ENCODE measurements around the gene NUTF2.

NUTF2 gene

DNA sequence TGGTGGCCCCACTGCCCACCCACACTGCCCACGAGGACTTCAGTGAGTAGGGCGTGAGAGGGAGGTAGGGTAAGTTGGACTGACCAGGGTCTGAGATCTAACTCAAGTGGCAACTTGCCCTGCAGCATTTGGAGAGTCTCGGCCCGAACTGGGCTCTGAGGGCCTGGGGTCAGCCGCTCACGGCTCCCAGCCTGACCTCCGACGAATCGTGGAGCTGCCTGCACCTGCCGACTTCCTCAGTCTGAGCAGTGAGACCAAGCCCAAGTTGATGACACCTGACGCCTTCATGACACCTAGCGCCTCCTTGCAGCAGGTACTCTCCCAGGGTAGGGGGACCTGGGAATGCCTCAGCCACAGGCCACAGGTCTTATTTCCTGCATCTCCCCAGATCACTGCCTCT is 32.7 kb downstream of the NUTF2 start:
- no peaks in the 10 kb centered on the region for H3K9me2 ChIP-seq (replicated peaks; ENCODE audit: control insufficient read depth, low read length)
- no peaks in the 10 kb centered on the region for H3F3A ChIP-seq (ENCODE audit: control insufficient read depth, insufficient read depth)
- H3K4me3 ChIP-seq (ENCODE audit: low read length) = no peak overlapping the region
- H3K36me3 ChIP-seq (ENCODE audit: control insufficient read depth, low read length) = peaks cover 94% of the 10 kb centered on the region
- TF ChIP-seq, protein P1, sequence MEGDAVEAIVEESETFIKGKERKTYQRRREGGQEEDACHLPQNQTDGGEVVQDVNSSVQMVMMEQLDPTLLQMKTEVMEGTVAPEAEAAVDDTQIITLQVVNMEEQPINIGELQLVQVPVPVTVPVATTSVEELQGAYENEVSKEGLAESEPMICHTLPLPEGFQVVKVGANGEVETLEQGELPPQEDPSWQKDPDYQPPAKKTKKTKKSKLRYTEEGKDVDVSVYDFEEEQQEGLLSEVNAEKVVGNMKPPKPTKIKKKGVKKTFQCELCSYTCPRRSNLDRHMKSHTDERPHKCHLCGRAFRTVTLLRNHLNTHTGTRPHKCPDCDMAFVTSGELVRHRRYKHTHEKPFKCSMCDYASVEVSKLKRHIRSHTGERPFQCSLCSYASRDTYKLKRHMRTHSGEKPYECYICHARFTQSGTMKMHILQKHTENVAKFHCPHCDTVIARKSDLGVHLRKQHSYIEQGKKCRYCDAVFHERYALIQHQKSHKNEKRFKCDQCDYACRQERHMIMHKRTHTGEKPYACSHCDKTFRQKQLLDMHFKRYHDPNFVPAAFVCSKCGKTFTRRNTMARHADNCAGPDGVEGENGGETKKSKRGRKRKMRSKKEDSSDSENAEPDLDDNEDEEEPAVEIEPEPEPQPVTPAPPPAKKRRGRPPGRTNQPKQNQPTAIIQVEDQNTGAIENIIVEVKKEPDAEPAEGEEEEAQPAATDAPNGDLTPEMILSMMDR (IDR thresholded peaks at IDR 0.05; ENCODE audit: low read depth, low read length, poor library complexity, severe bottlenecking) = no peak
- no peak for TF ChIP-seq EZH2phosphoT487 (IDR thresholded peaks at IDR 0.05; ENCODE audit: borderline replicate concordance, low read length)
- peaks cover 24% of the 10 kb centered on the region for H3K79me2 ChIP-seq (ENCODE audit: control insufficient read depth, low read length)
- no peaks in the 10 kb centered on the region for H3K27me3 ChIP-seq (ENCODE audit: control insufficient read depth, low read length)
- peaks cover 8% of the 10 kb centered on the region for H3K4me1 ChIP-seq (ENCODE audit: control insufficient read depth, low read length)
- H3K27ac ChIP-seq (ENCODE audit: low read depth, low read length) = no peak overlapping the region
- H3K9me3 ChIP-seq (ENCODE audit: control insufficient read depth, insufficient read depth, low read length) = no peaks in the 10 kb centered on the region
- peaks cover 4% of the 10 kb centered on the region; the same call in 1 of the 2 replicates for H4K20me1 ChIP-seq (ENCODE audit: control insufficient read depth, insufficient read depth, low read depth, low read length)
- no peak overlapping the region for H3K4me2 ChIP-seq (ENCODE audit: low read length)

DNA sequence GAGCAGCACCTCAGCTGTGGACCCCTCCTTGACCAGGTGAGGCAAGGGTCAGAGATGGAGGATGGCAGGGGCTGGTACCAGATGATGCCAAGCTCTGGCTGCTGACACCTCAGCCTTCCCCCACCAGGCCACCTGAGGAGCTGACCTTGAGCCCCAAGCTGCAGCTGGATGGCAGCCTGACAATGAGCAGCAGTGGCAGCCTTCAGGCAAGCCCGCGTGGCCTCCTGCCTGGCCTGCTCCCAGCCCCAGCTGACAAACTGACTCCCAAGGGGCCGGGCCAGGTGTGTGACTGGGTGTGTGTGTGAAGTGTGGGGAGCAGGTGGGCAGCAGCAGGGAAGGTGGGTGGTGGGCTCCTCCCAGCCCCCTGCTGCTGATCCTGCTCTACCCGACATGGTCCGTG is 33.2 kb downstream of the NUTF2 start:
- Histone ChIP-seq H3K4me3 (ENCODE audit: low read length) (no peak overlapping the region), H3K79me2 (ENCODE audit: control insufficient read depth, low read length) (peaks cover 19% of the 10 kb centered on the region), H3K9me3 (ENCODE audit: control insufficient read depth, insufficient read depth, low read length) (no peaks in the 10 kb centered on the region), H3K27me3 (ENCODE audit: control insufficient read depth, low read length) (no peaks in the 10 kb centered on the region), H3K27ac (ENCODE audit: low read depth, low read length) (no peak overlapping the region), H4K20me1 (ENCODE audit: control insufficient read depth, insufficient read depth, low read depth, low read length) (peaks cover 4% of the 10 kb centered on the region; the same call in 1 of the 2 replicates), H3K4me2 (ENCODE audit: low read length) (no peak overlapping the region), H3F3A (ENCODE audit: control insufficient read depth, insufficient read depth) (no peaks in the 10 kb centered on the region), H3K36me3 (ENCODE audit: control insufficient read depth, low read length) (peaks cover 99% of the 10 kb centered on the region), H3K9me2 (replicated peaks; ENCODE audit: control insufficient read depth, low read length) (no peaks in the 10 kb centered on the region), H3K4me1 (ENCODE audit: control insufficient read depth, low read length) (peaks cover 3% of the 10 kb centered on the region)
- TF ChIP-seq, protein P1 (IDR thresholded peaks at IDR 0.05; ENCODE audit: low read depth, low read length, poor library complexity, severe bottlenecking) = no peak
- TF ChIP-seq EZH2phosphoT487 (IDR thresholded peaks at IDR 0.05; ENCODE audit: borderline replicate concordance, low read length) = no peak

DNA sequence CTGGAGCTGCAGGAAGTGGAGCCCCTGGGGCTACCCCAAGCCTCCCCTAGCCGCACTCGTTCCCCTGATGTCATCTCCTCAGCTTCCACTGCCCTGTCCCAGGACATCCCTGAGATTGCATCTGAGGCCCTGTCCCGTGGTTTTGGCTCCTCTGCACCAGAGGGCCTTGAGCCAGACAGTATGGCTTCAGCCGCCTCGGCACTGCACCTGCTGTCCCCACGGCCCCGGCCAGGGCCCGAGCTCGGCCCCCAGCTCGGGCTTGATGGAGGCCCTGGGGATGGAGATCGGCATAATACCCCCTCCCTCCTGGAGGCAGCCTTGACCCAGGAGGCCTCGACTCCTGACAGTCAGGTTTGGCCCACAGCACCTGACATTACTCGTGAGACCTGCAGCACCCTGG is 33.9 kb downstream of the NUTF2 start:
- Histone ChIP-seq H3K9me2 (replicated peaks; ENCODE audit: control insufficient read depth, low read length) (no peaks in the 10 kb centered on the region), H3F3A (ENCODE audit: control insufficient read depth, insufficient read depth) (no peaks in the 10 kb centered on the region), H3K79me2 (ENCODE audit: control insufficient read depth, low read length) (peaks cover 13% of the 10 kb centered on the region), H3K36me3 (ENCODE audit: control insufficient read depth, low read length) (peaks cover 94% of the 10 kb centered on the region), H3K4me3 (ENCODE audit: low read length) (no peak overlapping the region), H4K20me1 (ENCODE audit: control insufficient read depth, insufficient read depth, low read depth, low read length) (peaks cover 1% of the 10 kb centered on the region; the same call in 1 of the 2 replicates), H3K4me1 (ENCODE audit: control insufficient read depth, low read length) (no peaks in the 10 kb centered on the region), H3K27ac (ENCODE audit: low read depth, low read length) (no peak overlapping the region), H3K9me3 (ENCODE audit: control insufficient read depth, insufficient read depth, low read length) (no peaks in the 10 kb centered on the region), H3K4me2 (ENCODE audit: low read length) (no peak overlapping the region), H3K27me3 (ENCODE audit: control insufficient read depth, low read length) (no peaks in the 10 kb centered on the region)
- TF ChIP-seq, protein P1 (IDR thresholded peaks at IDR 0.05; ENCODE audit: low read depth, low read length, poor library complexity, severe bottlenecking) = no peak
- TF ChIP-seq EZH2phosphoT487 (IDR thresholded peaks at IDR 0.05; ENCODE audit: borderline replicate concordance, low read length) = no peak
